Activated T-cell treated with anti-CD3 and anti-CD28 coated beads for 4 hours (primary cell): ENCODE data around the gene FBXO2.
"Not testable (repeated sequence)": the region's sequence is repeated elsewhere in the genome, so short reads cannot be mapped to it uniquely, and the experiment has no call there.

Experiments
- DNase-seq: peaks from one replicate; pipeline ENCODE4 v3.0.0-alpha.2; 2020

The FBXO2 gene

GRCh38 chr1:11622398-11622797 lies 31.8 kb downstream of the FBXO2 start:
- no peak for DNase-seq

GRCh38 chr1:11620924-11621323 lies 33.3 kb downstream of the FBXO2 start:
- no peak for DNase-seq

GRCh38 chr1:11620405-11620804 lies 33.8 kb downstream of the FBXO2 start:
- DNase-seq: no peak

GRCh38 chr1:11617741-11618140 lies 36.5 kb downstream of the FBXO2 start:
- DNase-seq: no peak

- DNase-seq: no peak
Observed at GRCh38 chr1:11617314-11617713, 36.9 kb downstream of the FBXO2 start.

- DNase-seq: no peak
Observed at GRCh38 chr1:11616766-11617165, 37.5 kb downstream of the FBXO2 start.

- DNase-seq: no peak
Observed at GRCh38 chr1:11615090-11615489, 39.1 kb downstream of the FBXO2 start.

- no peak for DNase-seq
Observed at GRCh38 chr1:11613347-11613746, 40.9 kb downstream of the FBXO2 start.

- no peak for DNase-seq
Observed at GRCh38 chr1:11611638-11612327, 42.4 kb downstream of the FBXO2 start.

GRCh38 chr1:11610629-11611180 lies 43.5 kb downstream of the FBXO2 start:
- no peak for DNase-seq

GRCh38 chr1:11609378-11609777 lies 44.9 kb downstream of the FBXO2 start:
- DNase-seq: not testable (repeated sequence)

GRCh38 chr1:11608596-11609130 lies 45.6 kb downstream of the FBXO2 start:
- DNase-seq: not testable (repeated sequence)

GRCh38 chr1:11606775-11607174 lies 47.5 kb downstream of the FBXO2 start:
- no peak for DNase-seq

- DNase-seq: no peak
Observed at GRCh38 chr1:11602981-11603380, 51.2 kb downstream of the FBXO2 start.

GRCh38 chr1:11602424-11602823 lies 51.8 kb downstream of the FBXO2 start:
- DNase-seq: no peak

- DNase-seq: no peak
Observed at GRCh38 chr1:11600836-11601235, 53.4 kb downstream of the FBXO2 start.

GRCh38 chr1:11599891-11600576 lies 54.2 kb downstream of the FBXO2 start:
- no peak for DNase-seq

- no peak for DNase-seq
Observed at GRCh38 chr1:11598461-11598860, 55.8 kb downstream of the FBXO2 start.
